ENCODE data around the gene GALNT10.

The GALNT10 gene

GRCh38 chr5:154455585-154455984 is 265.1 kb downstream of the GALNT10 start:
- no peak for DNase-seq

DNA sequence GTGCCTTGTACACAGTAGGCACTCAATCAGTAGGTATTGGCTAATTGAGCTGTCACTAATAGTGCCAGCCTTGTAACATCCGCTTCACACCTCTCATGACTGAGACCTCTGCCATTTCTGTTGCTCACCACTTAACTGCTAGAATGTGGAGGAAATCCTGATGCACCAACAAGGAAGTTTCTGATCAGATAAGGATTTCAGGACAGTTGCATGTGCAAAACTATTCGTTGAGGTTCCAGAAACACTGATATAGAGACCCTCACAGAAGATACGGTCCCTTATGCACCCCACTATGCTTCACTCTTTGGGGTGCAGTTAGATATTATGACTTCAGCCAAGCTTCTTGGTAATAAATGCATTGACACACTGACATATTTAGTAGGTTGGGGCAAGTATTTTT is 266.0 kb downstream of the GALNT10 start:
- DNase-seq: no peak

DNA sequence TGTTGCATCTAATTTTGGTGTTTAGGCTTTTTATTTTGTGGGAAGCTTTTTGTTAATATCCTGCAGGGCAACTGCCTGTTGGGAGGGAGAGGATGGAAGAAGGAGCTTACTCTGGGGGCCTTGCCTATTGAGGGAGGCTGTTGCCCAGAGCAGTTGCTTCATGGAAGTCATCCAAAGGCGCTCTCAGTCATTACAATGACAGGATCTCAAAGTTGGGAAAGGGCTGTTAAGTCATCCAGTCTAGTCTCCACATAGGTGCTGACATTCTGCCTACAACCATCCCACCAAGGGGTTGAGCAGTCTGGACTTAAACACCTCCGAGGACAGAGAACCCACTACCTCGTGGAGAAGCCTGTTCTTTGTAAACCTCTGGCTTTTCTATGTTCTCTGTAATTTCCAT is 268.5 kb downstream of the GALNT10 start:
- no peak for DNase-seq

- DNase-seq: no peak
These were observed 269.6 kb downstream of the GALNT10 start for GRCh38 chr5:154460172-154460571.

DNA sequence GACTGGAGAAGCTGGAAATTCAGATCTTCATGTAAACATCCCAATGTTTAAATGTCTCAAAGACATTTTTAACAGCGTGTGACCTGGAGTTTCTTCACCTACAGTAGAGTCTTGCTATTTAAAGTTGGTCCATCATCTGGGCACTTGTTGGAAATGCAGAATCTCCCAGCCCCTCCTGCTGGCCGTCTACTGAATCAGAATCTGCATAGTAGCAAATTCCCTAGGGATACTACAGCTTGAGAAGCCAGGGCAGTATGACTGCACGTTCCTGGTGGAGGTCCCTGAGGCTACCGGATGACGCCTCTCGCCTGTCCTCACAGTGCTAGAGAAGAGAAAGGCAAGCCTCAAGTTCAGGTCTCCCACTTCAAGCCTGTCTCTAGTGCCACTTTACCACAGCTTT is 271.0 kb downstream of the GALNT10 start:
- DNase-seq: no peak

GRCh38 chr5:154464438-154464837 is 273.9 kb downstream of the GALNT10 start:
- no peak for DNase-seq

- no peak for DNase-seq
These were observed 274.6 kb downstream of the GALNT10 start for GRCh38 chr5:154465169-154465568.

DNA sequence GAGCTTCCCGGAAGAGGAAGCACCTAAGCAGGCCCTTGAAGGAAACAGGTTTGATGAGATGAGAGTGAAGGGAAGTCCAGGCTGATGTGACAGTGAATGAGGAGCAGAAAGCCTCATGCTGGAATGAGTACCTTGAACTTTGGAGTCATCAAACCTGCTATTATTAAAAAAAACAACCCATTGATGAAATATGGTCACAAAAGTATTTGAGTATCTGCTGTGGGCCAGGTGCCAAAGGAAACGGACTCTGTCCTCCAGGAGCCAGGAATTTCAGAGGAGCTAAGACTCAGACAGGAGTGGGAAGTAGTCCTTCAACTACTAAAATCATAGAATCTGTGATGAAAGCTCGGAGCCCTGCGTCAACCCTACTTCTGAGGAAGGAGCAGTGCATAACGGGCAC is 275.6 kb downstream of the GALNT10 start:
- no peak for DNase-seq

- DNase-seq: no peak
These were observed 276.1 kb downstream of the GALNT10 start for GRCh38 chr5:154466671-154467070.

DNA sequence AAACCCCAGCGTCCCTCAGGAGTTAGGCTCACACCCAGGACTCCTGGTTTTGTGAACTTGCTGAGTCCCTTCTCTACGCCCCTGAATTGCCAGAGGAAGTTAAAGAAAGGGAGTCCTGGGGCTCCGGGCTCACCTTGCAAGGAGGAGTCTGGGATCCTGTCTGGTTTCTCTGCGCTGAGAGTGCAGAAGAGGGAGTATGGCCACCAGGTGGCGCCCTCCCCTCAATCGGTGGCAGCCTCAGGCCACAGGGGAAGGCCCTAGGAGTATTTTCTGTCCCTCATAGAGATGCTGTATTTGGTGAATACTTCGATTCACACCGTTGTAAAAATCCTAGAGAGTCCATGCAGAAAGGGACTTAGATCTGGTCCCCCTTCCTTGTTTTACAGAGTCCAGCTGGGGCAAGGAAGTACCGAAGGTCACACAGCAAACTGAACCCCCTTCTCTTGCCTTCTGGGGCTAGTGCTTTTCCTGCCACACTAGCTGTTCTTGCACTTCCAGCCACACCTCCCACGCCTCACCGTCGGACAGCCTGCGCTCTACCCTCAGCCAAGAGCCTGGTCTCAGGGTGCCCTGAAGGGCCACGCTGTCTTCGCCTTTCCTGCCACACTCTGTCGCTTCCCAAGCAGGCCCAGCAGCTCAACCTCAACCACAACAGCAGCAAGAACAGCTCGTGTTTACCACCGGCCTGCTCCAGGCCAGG is 277.3 kb downstream of the GALNT10 start:
- DNase-seq: peak; percentile 54

DNA sequence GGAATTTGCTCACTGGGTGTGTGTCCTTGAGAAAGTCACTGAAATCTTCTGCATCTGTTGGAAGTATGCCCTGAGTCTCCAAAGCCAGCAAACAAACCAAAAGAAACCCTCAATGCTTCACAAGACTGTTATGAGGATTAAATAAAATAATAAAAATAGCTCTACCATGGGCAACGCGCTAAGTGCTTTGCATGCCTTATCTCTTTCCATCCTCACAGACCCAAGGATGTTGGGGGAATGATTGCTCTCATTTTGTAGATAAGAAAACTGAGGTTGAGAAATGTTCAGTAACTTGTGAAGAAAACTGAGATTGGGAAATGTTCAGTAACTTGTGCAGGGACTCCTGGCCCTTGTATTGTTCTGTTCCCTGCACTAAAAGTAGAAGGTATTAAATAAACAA is 279.6 kb downstream of the GALNT10 start:
- no peak for DNase-seq
